Stimulated activated CD4-positive, alpha-beta T cell treated with anti-CD3 and anti-CD28 coated beads, Interleukin-15, amount 100 ng/mL, for 48 hours (primary cell): ENCODE results near the gene AHCYL2.
"Not testable (repeated sequence)": the region's sequence is repeated elsewhere in the genome, so short reads cannot be mapped to it uniquely, and the experiment has no call there.

Experiments used
- DNase-seq, 2 donors: peaks; one replicate each; pipeline ENCODE4 v3.0.0-alpha.2; 2020; ENCODE audit warnings: low read depth in 2 of 2

The AHCYL2 gene

GRCh38 chr7:129244220-129244619 is 19.4 kb downstream of the AHCYL2 start:
- DNase-seq = no peak

DNA sequence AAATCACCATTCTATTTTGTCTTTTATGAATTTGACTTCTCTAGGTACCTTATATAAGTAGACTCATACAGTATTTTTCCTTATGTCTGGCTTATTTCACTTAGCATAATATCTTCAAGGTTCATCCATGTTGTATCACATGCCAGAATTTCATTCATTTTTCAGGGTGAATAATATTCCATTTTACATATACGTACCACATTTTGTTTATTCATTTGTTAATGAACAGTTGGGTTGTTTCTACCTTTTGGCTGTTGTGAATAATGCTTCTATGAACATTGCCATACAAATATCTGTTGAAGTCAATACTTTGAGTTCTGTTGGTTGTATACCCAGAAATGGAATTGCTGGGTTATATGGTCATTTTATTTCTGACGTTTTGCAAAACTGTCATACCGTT is 20.7 kb downstream of the AHCYL2 start:
- DNase-seq = no peak

DNA sequence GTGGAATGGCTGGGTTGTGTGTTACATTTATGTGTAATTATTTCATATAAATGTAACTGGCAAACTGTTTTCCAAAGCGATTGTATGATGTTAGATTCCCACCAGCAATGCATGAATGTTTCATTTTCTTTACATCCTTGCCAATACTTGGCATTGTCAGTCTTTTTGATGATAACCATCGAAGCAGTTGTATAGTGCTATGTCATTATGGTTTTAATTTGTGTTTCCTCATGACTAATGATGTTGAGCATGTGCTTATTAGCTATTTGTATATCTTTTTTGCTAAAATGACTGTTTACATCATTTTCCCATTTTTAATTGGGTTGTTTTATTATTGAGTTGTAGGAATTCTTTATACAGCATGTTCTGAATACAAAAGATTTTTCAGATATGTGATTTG is 22.3 kb downstream of the AHCYL2 start:
- no peak for DNase-seq

DNA sequence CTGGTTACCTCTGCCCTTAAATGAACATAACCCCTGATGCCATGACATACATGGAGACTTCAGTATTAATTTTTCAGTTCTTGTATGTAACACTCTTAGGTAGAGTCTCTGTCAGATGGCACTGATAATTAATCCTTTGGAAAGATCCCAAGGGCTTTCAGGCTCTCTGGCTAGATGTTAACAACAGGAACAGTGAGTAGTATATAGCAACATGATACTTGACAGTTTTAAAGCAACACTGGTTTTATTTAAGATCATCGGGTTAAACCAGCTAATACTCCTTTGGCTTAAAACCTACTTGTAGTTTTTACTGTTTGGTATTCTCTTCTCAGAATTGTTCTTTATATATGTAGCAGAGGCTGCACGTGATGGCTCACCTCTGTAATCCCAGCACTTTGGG is 27.3 kb downstream of the AHCYL2 start:
- DNase-seq = no peak

GRCh38 chr7:129252603-129253002 is 27.8 kb downstream of the AHCYL2 start:
- DNase-seq = not testable (repeated sequence)

- DNase-seq = no peak
Measured at GRCh38 chr7:129255800-129256199, 31.0 kb downstream of the AHCYL2 start.

DNA sequence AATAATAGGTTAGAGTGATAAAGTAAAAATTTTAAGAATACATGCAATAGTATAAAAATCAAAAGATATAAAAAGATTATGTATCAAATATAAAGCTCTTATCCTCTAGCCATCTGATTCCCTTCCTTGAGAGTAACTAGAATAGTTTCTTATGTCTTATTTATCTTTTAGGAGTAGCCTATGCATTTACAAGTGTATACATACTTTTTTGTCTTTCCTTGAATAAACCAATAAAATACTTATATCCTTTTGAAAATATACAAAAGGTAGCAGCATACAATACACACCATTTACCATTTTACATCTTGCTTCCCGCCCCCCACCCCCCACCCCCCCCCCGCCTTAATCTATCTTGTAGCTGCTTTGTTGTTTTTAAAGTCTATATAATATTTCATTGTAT is 31.4 kb downstream of the AHCYL2 start:
- DNase-seq = no peak

DNA sequence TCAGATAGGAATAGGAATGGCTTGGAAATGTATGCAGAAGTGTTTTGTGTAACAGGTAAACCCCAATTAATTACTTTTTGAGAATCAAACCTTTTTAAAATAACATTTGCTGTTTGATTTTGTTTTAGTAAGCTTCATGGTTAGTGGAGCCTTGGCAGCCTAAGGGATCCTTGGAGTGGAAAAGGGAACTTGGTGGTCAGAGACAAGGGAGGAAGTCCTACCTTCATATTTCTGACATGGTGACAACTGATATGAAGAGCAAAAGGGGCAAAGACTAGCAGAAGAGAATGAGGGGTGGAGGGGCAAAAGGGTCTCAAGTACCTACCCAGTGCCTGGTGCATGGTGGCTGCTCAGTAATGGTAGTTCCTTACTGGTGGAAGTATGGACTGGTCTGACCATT is 32.3 kb downstream of the AHCYL2 start:
- no peak for DNase-seq

DNA sequence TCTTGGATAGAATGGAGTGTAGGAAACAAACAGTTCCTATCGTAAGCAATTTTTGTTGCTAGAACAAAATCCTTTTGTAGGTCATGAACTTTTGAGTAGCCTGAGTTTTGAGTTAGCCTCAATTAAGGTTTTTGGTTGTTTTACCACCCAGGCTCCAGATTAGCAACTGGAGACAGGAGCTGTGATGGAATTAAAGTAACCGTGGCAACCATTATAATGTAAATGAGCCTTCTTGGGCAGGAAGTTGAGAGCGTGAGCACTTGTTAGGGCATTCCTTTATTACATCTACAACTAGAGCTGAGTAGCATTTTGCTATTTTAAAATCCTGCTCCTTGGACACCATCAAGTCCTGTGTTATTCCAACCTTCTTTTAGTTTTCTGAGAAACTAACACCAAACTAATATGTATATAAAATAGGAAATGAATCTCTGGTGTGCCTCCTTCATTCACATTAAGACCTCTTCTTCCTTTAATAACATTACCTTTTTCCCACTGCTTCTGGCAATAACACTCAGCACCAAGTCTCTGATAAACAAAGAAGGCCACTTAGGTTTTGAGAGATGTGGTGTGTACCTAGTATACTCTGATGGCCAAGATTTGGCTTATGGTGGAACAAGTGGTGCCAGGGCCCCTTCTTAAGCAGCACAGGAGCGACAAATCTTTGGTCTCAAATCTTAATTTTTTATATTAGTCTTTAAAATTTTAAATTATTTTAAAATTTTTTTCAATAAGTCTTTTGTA is 34.0 kb downstream of the AHCYL2 start:
- DNase-seq = no peak

- DNase-seq = no peak
Measured at GRCh38 chr7:129262324-129262723, 37.5 kb downstream of the AHCYL2 start.

DNA sequence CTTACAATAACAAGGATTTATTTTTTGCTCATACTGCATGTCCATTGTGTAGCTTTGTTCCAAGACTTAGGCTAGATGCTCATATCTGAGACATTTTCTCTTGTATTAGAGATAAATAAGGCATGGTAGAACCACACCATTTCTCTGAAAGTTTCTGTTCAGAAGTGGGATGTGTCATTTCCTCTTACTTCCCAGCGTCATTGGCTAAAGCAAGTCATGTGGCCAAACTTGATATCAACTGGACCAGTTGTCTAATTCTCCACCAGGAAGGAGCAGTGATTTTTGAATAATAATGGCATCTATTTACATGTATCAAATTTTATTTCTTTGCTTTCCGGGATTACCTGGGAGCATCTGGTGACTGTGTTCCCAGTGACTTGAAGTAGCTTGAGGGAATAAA is 38.3 kb downstream of the AHCYL2 start:
- no peak for DNase-seq

GRCh38 chr7:129264534-129264933 is 39.7 kb downstream of the AHCYL2 start:
- no peak for DNase-seq

GRCh38 chr7:129265328-129265727 is 40.5 kb downstream of the AHCYL2 start:
- DNase-seq = no peak

DNA sequence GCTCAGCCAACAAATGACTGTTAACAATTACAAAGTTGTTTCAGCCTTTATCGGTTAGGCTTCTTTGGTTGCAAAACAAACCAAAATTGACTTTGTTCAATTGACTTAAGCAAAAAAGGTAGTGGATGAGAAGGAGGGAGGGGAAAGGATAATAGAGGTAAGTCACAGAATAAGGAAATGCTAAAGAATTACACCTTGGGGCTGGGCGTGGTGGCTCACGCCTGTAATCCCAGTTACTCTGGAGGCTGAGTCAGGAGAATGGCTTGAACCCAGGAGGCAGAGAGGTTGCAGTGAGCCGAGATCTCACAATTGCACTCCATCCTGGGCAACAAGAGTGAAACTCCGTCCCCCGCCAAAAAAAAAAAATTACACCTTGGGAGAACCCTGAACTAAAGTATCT is 41.4 kb downstream of the AHCYL2 start:
- DNase-seq = no peak

GRCh38 chr7:129270077-129270476 is 45.2 kb downstream of the AHCYL2 start:
- DNase-seq = no peak

GRCh38 chr7:129271500-129272355 is 46.9 kb downstream of the AHCYL2 start:
- DNase-seq = peak; percentile 35 to 61

- DNase-seq = no peak
Measured at GRCh38 chr7:129273936-129274335, 49.1 kb downstream of the AHCYL2 start.

DNA sequence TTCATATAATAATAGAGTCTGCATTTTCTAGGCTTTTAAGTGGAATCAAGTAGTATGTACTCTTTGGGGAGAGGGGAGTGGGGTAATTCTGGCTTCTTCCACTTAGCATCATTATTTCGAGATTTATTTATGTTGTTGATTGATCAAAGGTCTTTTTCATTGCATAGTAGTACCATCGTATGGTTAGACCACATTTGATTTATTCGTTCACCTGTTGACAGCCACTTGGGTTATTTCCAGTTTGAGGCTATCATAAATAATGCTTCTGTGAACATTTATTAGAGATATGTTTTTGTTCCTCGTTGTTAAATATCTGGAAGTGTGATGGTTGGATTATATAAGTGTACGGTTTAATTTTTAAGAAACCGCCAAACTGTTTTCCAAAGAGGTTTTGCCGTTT is 52.8 kb downstream of the AHCYL2 start:
- DNase-seq = no peak

GRCh38 chr7:129278688-129279087 is 53.9 kb downstream of the AHCYL2 start:
- no peak for DNase-seq

GRCh38 chr7:129279757-129280156 is 54.9 kb downstream of the AHCYL2 start:
- DNase-seq = no peak

DNA sequence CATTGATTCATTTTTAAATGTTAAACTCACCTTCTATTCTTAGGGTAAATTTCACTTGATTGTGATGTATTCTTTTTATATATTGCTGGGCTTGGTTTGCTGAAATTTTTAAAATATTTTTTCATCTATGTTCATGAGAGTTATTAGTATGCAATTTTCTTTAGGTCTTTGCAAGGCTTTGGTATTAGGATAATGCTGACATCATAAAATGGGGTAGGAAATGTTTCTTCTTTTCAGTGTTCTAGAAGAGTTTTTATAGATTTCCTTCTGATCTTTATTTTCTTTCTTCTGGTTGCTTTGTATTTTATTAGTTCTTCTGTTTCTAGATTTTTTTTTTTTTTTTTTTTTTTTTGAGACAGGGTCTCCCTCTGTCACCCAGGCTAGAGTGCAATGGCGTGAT is 56.3 kb downstream of the AHCYL2 start:
- no peak for DNase-seq

DNA sequence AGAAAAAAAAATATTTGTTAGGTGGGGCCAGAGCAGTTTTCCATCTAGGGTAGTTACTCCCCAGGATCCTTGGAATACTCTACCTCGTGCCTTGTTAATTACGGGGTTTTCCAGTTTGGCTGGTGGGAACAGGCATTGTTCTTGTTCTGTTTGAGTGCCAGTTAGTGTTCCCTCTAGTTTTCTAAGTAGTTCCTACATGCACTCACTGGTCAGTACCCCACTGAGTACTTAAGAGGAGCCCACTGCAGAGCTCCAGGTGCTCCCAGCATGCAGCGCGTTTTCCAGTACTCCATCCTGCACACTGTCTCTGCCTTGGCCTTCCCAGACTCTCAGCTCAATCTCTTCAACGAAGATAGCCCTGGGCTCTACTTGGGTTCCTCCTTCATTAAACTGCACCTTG is 58.0 kb downstream of the AHCYL2 start:
- no peak for DNase-seq

DNA sequence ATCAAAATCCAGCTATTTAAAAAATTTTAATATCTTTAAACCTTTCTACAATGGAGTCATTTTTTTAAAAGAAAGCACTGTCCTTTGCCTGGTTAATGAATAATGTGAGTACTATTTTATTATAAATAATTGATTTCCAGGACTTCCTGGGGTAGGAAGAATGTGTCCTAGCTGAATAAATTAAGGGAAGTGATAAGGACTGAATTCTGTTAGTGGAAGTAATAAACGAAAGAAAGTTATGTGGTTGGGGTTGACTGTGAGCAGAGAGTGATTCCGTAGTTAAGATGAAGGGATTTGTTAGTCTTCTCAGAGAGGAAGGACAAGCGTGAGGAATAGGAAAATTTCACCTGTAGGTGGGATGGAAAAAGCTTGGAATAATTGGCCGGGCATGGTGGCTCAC is 59.1 kb downstream of the AHCYL2 start:
- DNase-seq = no peak
